Iris pigment epithelial cell (primary cell): ENCODE data around the gene ILF2.
"Not testable (repeated sequence)": the region's sequence is repeated elsewhere in the genome, so short reads cannot be mapped to it uniquely, and the experiment has no call there.

ENCODE experiments used
- DNase-seq: peaks from one replicate; pipeline ENCODE4 v3.0.0-alpha.2; 2011; ENCODE audit warnings: low read depth

The ILF2 gene

GRCh38 chr1:153670859-153671627 lies at the start of gene ILF2:
ILF2 (minus strand) TSS chr1:153670993; CDS start chr1:153670922, 71 bp downstream.
- peak; percentile 100 for DNase-seq

GRCh38 chr1:153717330-153717729 lies 46.5 kb upstream of the ILF2 start:
- no peak for DNase-seq

GRCh38 chr1:153716211-153716610 lies 45.4 kb upstream of the ILF2 start:
- not testable (repeated sequence) for DNase-seq

- no peak for DNase-seq
Observed at GRCh38 chr1:153711026-153711425, 40.2 kb upstream of the ILF2 start.

GRCh38 chr1:153705484-153705883 lies 34.7 kb upstream of the ILF2 start:
- DNase-seq, result no peak

GRCh38 chr1:153699768-153700167 lies 29.0 kb upstream of the ILF2 start:
- no peak for DNase-seq

- DNase-seq, result peak; percentile 20
Observed at GRCh38 chr1:153698923-153699714, 28.3 kb upstream of the ILF2 start.

GRCh38 chr1:153698020-153698922 lies 27.5 kb upstream of the ILF2 start:
- no peak for DNase-seq

- no peak for DNase-seq
Observed at GRCh38 chr1:153697191-153698019, 26.6 kb upstream of the ILF2 start.

GRCh38 chr1:153696741-153697140 lies 25.9 kb upstream of the ILF2 start:
- DNase-seq, result no peak

- DNase-seq, result no peak
Observed at GRCh38 chr1:153693466-153693865, 22.7 kb upstream of the ILF2 start.

GRCh38 chr1:153688736-153689328 lies 18.0 kb upstream of the ILF2 start:
- no peak for DNase-seq

- DNase-seq, result no peak
Observed at GRCh38 chr1:153688276-153688675, 17.5 kb upstream of the ILF2 start.

- no peak for DNase-seq
Observed at GRCh38 chr1:153687346-153688125, 16.7 kb upstream of the ILF2 start.

GRCh38 chr1:153685544-153686340 lies 14.9 kb upstream of the ILF2 start:
- no peak for DNase-seq

- DNase-seq, result no peak
Observed at GRCh38 chr1:153684892-153685291, 14.1 kb upstream of the ILF2 start.

- DNase-seq, result no peak
Observed at GRCh38 chr1:153683854-153684253, 13.1 kb upstream of the ILF2 start.

GRCh38 chr1:153682730-153683129 lies 11.9 kb upstream of the ILF2 start:
- no peak for DNase-seq

- DNase-seq, result no peak
Observed at GRCh38 chr1:153680120-153680403, 9.3 kb upstream of the ILF2 start.
